OCI-LY7 (cell line): Measurements from ENCODE around the gene KLHL1. TPM values are rescaled to one million over a fixed set of nuclear protein-coding genes. Genes with fewer than 3 reads are reported as not detected.

Experiments
- BruUV-seq: library from RNA; stranded (reverse); fragments of 400-500 nt; replicated peaks from 2 replicates; lab custom pipeline; 2021; lab: Mats Ljungman, UMichigan
- CTCF ChIA-PET: fragments of 300-600 bp; sonication (Branson Sonifier 250); formaldehyde crosslinking; loops from one replicate; lab custom pipeline; 2022; ENCODE audit warnings: antibody characterized with exemption; ENCODE audit not compliant: unreplicated experiment; lab: Charles Lee
- POLR2A ChIA-PET: fragments of 300-600 bp; sonication (Branson Sonifier 250); formaldehyde crosslinking; loops from one replicate; lab custom pipeline; 2022; ENCODE audit warnings: antibody characterized with exemption; lab: Charles Lee
- DNase-seq: peaks from one replicate; pipeline ENCODE4 v3.0.0-alpha.2; 2015; ENCODE audit warnings: low spot score
- H2AFZ ChIP-seq: fragments of 200-600 bp; sonication (generic), shearing (Covaris generic); 2 replicates; pipeline ENCODE4 v1.6.1; 2014; ENCODE audit warnings: mild to moderate bottlenecking, antibody characterized with exemption, low read length, moderate library complexity
- H3K27ac ChIP-seq: fragments of 200-600 bp; sonication (generic); 2 replicates; pipeline ENCODE4 v1.5.1; 2014; ENCODE audit warnings: mixed run types, low read depth, mild to moderate bottlenecking, moderate library complexity, low read length, inconsistent platforms; ENCODE audit not compliant: poor library complexity, severe bottlenecking
- H3K36me3 ChIP-seq: fragments of 200-600 bp; sonication (generic); 2 replicates; pipeline ENCODE4 v1.6.1; 2014; ENCODE audit warnings: mild to moderate bottlenecking, antibody characterized with exemption, low read length, moderate library complexity, mixed read lengths; ENCODE audit not compliant: insufficient read depth
- H3K4me1 ChIP-seq: fragments of 200-600 bp; sonication (generic); 2 replicates; pipeline ENCODE4 v1.5.1; 2014; ENCODE audit warnings: mild to moderate bottlenecking, low read length; ENCODE audit not compliant: insufficient read depth, poor library complexity, severe bottlenecking
- H3K4me2 ChIP-seq: fragments of 200-600 bp; sonication (generic); 2 replicates; pipeline ENCODE4 v1.6.1; 2014; ENCODE audit warnings: mild to moderate bottlenecking, low read length
- H3K4me3 ChIP-seq: fragments of 200-600 bp; sonication (generic); 2 replicates; pipeline ENCODE4 v1.5.1; 2014; ENCODE audit warnings: mild to moderate bottlenecking, low read depth, low read length; ENCODE audit not compliant: poor library complexity, severe bottlenecking
- H3K79me2 ChIP-seq: fragments of 200-600 bp; sonication (generic); 2 replicates; pipeline ENCODE4 v1.6.1; 2016; ENCODE audit warnings: low read depth, mild to moderate bottlenecking, low read length, moderate library complexity, mixed read lengths; ENCODE audit not compliant: insufficient read depth
- H3K9me2 ChIP-seq: fragments of 200-600 bp; sonication (generic); 2 replicates; pipeline ENCODE4 v1.6.1; 2016; ENCODE audit warnings: mild to moderate bottlenecking, low read length, mixed read lengths; ENCODE audit not compliant: insufficient read depth
- H3K9me3 ChIP-seq: fragments of 200-600 bp; sonication (generic); 2 replicates; pipeline ENCODE4 v1.6.1; 2014; ENCODE audit warnings: mild to moderate bottlenecking, mixed run types, low read length, mixed read lengths
- H4K20me1 ChIP-seq: fragments of 200-600 bp; sonication (generic); 2 replicates; pipeline ENCODE4 v1.6.1; 2014; ENCODE audit warnings: mild to moderate bottlenecking, antibody characterized with exemption, low read length, moderate library complexity, mixed read lengths; ENCODE audit not compliant: insufficient read depth
- CTCF ChIP-seq: fragments of 200-600 bp; sonication (generic); conservative IDR thresholded peaks from 2 replicates; pipeline ENCODE4 v1.5.1; 2014; ENCODE audit warnings: mild to moderate bottlenecking, antibody characterized with exemption, low read length, moderate library complexity, mixed read lengths
- EZH2phosphoT487 ChIP-seq: fragments of 200-600 bp; sonication (generic); IDR thresholded peaks from 2 replicates; pipeline ENCODE4 v1.6.1; 2018; ENCODE audit warnings: low read depth, borderline replicate concordance, mild to moderate bottlenecking, mixed run types, antibody characterized with exemption, low read length, moderate library complexity, mixed read lengths
- intact Hi-C: fragments of 100-400 bp; cut with micrococcal nuclease; formaldehyde crosslinking; loops from one replicate; pipeline ENCODE4 v1.10.0; 2022; ENCODE audit not compliant: unreplicated experiment
- total RNA-seq, 2 experiments: library from RNA; depleted of rRNA in 1 of 2; stranded (reverse); fragments of >200 nt in 1 of 2; shearing (Covaris generic) in 1 of 2; gene quantifications; 2 replicates each; pipeline ENCODE4 v1.2.3, GENCODE V29; 2014 to 2022

KLHL1 gene
- total RNA-seq, 2 experiments from 2014 or later = not detected

- H3K9me3 ChIP-seq = no peaks in the 10 kb centered on the region
- no peaks in the 10 kb centered on the region for H3K4me1 ChIP-seq
- no peak overlapping the region for H2AFZ ChIP-seq
- ChIA-PET CTCF (no interaction called here), POLR2A (no interaction called here)
- H3K9me2 ChIP-seq = no peaks in the 10 kb centered on the region
- no peaks in the 10 kb centered on the region for H4K20me1 ChIP-seq
- no peak for TF ChIP-seq EZH2phosphoT487
- TF ChIP-seq CTCF = no peak
- intact Hi-C loops = no loop called here
- H3K79me2 ChIP-seq = no peaks in the 10 kb centered on the region
- no TSS peak for BruUV-seq
- no peak overlapping the region for H3K4me2 ChIP-seq
- no peaks in the 10 kb centered on the region for H3K36me3 ChIP-seq
- DNase-seq = no peak
- H3K4me3 ChIP-seq = no peak overlapping the region
- no peak overlapping the region for H3K27ac ChIP-seq
Observed at GRCh38 chr13:69903081-69903480, 205.2 kb downstream of the KLHL1 start.

- CTCF ChIA-PET = no interaction called here
Observed at GRCh38 chr13:69882451-69882850, 225.8 kb downstream of the KLHL1 start.

More at GRCh38 chr13:69882451-69882850, 225.8 kb downstream of the KLHL1 start:
- POLR2A ChIA-PET = no interaction called here
- TF ChIP-seq CTCF (no peak), EZH2phosphoT487 (no peak)
- H3K79me2 ChIP-seq = no peaks in the 10 kb centered on the region
- no peak overlapping the region for H3K4me2 ChIP-seq
- H2AFZ ChIP-seq = no peak overlapping the region
- no peak overlapping the region for H3K4me3 ChIP-seq
- H3K4me1 ChIP-seq = no peaks in the 10 kb centered on the region
- H3K9me2 ChIP-seq = no peaks in the 10 kb centered on the region
- H3K36me3 ChIP-seq = no peaks in the 10 kb centered on the region
- DNase-seq = no peak
- intact Hi-C loops = loop anchor here (10.0 kb wide), 1 partner anchor 58 kb away; no protein-coding TSS in a partner anchor
- BruUV-seq = no TSS peak
- no peaks in the 10 kb centered on the region for H4K20me1 ChIP-seq
- H3K27ac ChIP-seq = no peak overlapping the region
- no peaks in the 10 kb centered on the region for H3K9me3 ChIP-seq
